Measurements from ENCODE around the gene ZNF384.

Gene ZNF384

GRCh38 chr12:6693832-6694355 lies 4.7 kb upstream of the ZNF384 start:
- TF ChIP-seq EP300 (IDR thresholded peaks at IDR 0.05; ENCODE audit: borderline replicate concordance), result no peak

- TF ChIP-seq ZBTB7A (IDR thresholded peaks at IDR 0.05; ENCODE audit: low read depth) (no peak), MAX (IDR thresholded peaks at IDR 0.05) (no peak), TAF1 (IDR thresholded peaks at IDR 0.05; ENCODE audit: low read depth) (no peak), CREB1 (IDR thresholded peaks at IDR 0.05; ENCODE audit: low read depth) (no peak), USF1 (IDR thresholded peaks at IDR 0.05) (no peak), RAD21 (IDR thresholded peaks at IDR 0.05; ENCODE audit: low read depth) (no peak), NFIC (IDR thresholded peaks at IDR 0.05) (no peak), EGR1 (IDR thresholded peaks at IDR 0.05) (no peak), FOXM1 (IDR thresholded peaks at IDR 0.05; ENCODE audit: borderline replicate concordance, low read depth) (no peak), CEBPB (IDR thresholded peaks at IDR 0.05) (no peak), TEAD4 (IDR thresholded peaks at IDR 0.05) (no peak), REST (IDR thresholded peaks at IDR 0.05; ENCODE audit: low read depth) (no peak), EP300 (IDR thresholded peaks at IDR 0.05; ENCODE audit: borderline replicate concordance) (no peak), TCF12 (IDR thresholded peaks at IDR 0.05; ENCODE audit: low read depth) (no peak), YY1 (IDR thresholded peaks at IDR 0.05; ENCODE audit: low read depth) (no peak)
Measured at GRCh38 chr12:6692888-6693287, 3.7 kb upstream of the ZNF384 start.

GRCh38 chr12:6691473-6691872 lies 2.3 kb upstream of the ZNF384 start:
- TF ChIP-seq YY1 (IDR thresholded peaks at IDR 0.05; ENCODE audit: low read depth) (no peak), CEBPB (IDR thresholded peaks at IDR 0.05) (no peak), TCF12 (IDR thresholded peaks at IDR 0.05; ENCODE audit: low read depth) (no peak), TAF1 (IDR thresholded peaks at IDR 0.05; ENCODE audit: low read depth) (no peak), REST (IDR thresholded peaks at IDR 0.05; ENCODE audit: low read depth) (no peak), USF1 (IDR thresholded peaks at IDR 0.05) (no peak), ZBTB7A (IDR thresholded peaks at IDR 0.05; ENCODE audit: low read depth) (no peak), MAX (IDR thresholded peaks at IDR 0.05) (no peak), RAD21 (IDR thresholded peaks at IDR 0.05; ENCODE audit: low read depth) (no peak), CREB1 (IDR thresholded peaks at IDR 0.05; ENCODE audit: low read depth) (no peak), NFIC (IDR thresholded peaks at IDR 0.05) (no peak), EGR1 (IDR thresholded peaks at IDR 0.05) (no peak), TEAD4 (IDR thresholded peaks at IDR 0.05) (no peak), FOXM1 (IDR thresholded peaks at IDR 0.05; ENCODE audit: borderline replicate concordance, low read depth) (no peak), EP300 (IDR thresholded peaks at IDR 0.05; ENCODE audit: borderline replicate concordance) (no peak)

GRCh38 chr12:6688543-6688998 lies 604 bp downstream of the ZNF384 start:
- TF ChIP-seq CREB1 (IDR thresholded peaks at IDR 0.05; ENCODE audit: low read depth), result 0 out of 2 replicates have a peak, but pooled peaks have one; percentile 22
- no peak for TF ChIP-seq FOXM1 (IDR thresholded peaks at IDR 0.05; ENCODE audit: borderline replicate concordance, low read depth)
- TF ChIP-seq ZBTB7A (IDR thresholded peaks at IDR 0.05; ENCODE audit: low read depth), result peak; percentile 79
- no peak for TF ChIP-seq RAD21 (IDR thresholded peaks at IDR 0.05; ENCODE audit: low read depth)
- 0 out of 2 replicates have a peak, but pooled peaks have one; percentile 5 for TF ChIP-seq EP300 (IDR thresholded peaks at IDR 0.05; ENCODE audit: borderline replicate concordance)

- no peak for TF ChIP-seq NFIC (IDR thresholded peaks at IDR 0.05)
- no peak for TF ChIP-seq EP300 (IDR thresholded peaks at IDR 0.05; ENCODE audit: borderline replicate concordance)
- no peak for TF ChIP-seq EGR1 (IDR thresholded peaks at IDR 0.05)
- no peak for TF ChIP-seq FOXM1 (IDR thresholded peaks at IDR 0.05; ENCODE audit: borderline replicate concordance, low read depth)
- TF ChIP-seq TEAD4 (IDR thresholded peaks at IDR 0.05), result no peak
- TF ChIP-seq CEBPB (IDR thresholded peaks at IDR 0.05), result no peak
- no peak for TF ChIP-seq USF1 (IDR thresholded peaks at IDR 0.05)
- TF ChIP-seq ZBTB7A (IDR thresholded peaks at IDR 0.05; ENCODE audit: low read depth), result no peak
- no peak for TF ChIP-seq YY1 (IDR thresholded peaks at IDR 0.05; ENCODE audit: low read depth)
Measured at GRCh38 chr12:6685814-6686213, 3.4 kb downstream of the ZNF384 start.

Measured in Ishikawa (cell line).